Right atrium auricular region (tissue), 2 donors: ENCODE data around the gene STAB2. TPM values are rescaled to one million over a fixed set of nuclear protein-coding genes. Genes with fewer than 3 reads are reported as not detected.

Source experiments
- DNase-seq: peaks from one replicate; pipeline ENCODE4 v3.0.0-alpha.2; 2019; ENCODE audit warnings: low spot score
- H3K27ac ChIP-seq, 2 donors: fragments of 200-600 bp; sonication (generic); 1 replicate in 1 of 2; 2 replicates in 1 of 2; pipeline ENCODE4 v1.5.1; 2016 to 2019
- H3K27me3 ChIP-seq, 2 donors: fragments of 200-600 bp; sonication (generic); one replicate each; pipeline versions ENCODE4 v1.5.1 to v1.6.0; 2017 to 2019
- H3K36me3 ChIP-seq: fragments of 200-600 bp; sonication (generic); one replicate; pipeline ENCODE4 v1.5.1; 2016
- H3K4me1 ChIP-seq, 2 donors: fragments of 200-600 bp; sonication (generic); one replicate each; pipeline versions ENCODE4 v1.5.1 to v1.6.0; 2017 to 2019
- H3K4me3 ChIP-seq, 2 donors: fragments of 200-600 bp; sonication (generic); 1 replicate in 1 of 2; 2 replicates in 1 of 2; pipeline ENCODE4 v1.5.1; 2017 to 2019; ENCODE audit warnings: mild to moderate bottlenecking in 1 of 2, moderate library complexity in 1 of 2
- H3K9me3 ChIP-seq, 2 donors: fragments of 200-600 bp; sonication (generic); one replicate each; pipeline ENCODE4 v1.5.1; 2019
- CTCF ChIP-seq, 2 donors: fragments of 200-600 bp; sonication (generic); IDR thresholded peaks; one replicate each; pipeline ENCODE4 v1.5.1; 2019; ENCODE audit warnings: antibody characterized with exemption in 2 of 2
- total RNA-seq, 2 donors: library from RNA; depleted of rRNA; stranded (reverse); fragments of >200 nt; gene quantifications; one replicate each; pipeline ENCODE4 v1.1.0, GENCODE V29; 2016

The STAB2 gene
- total RNA-seq, 2 donors from 2014 or later, result 0.11 TPM; not detected in 1

DNA sequence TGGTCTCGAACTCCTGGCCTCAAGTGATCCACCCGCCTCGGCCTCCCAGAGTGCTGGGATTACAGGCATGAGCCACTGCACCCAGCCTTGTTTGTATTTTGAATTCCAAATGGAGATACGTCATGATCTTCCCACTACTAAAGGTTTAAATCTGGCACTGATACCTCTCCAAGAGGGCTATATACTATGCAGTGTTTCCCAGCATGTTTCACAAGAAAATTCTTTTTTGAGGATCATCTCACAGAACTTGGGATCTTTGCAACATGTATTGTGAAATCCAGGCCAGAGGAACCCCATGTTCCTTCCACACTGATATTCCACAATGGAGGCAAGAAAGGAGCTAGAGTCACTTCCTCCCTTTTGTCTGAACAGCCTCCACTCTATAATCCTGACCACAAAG lies 141.2 kb downstream of the STAB2 start:
- DNase-seq, result no peak
- TF ChIP-seq CTCF (IDR thresholded peaks at IDR 0.05), result no peak
- H3K4me1 ChIP-seq, result no peaks in the 10 kb centered on the region
- H3K27ac ChIP-seq, result no peak overlapping the region
- no peak overlapping the region for H3K4me3 ChIP-seq
- no peaks in the 10 kb centered on the region for H3K27me3 ChIP-seq
- H3K36me3 ChIP-seq, result no peaks in the 10 kb centered on the region
- H3K9me3 ChIP-seq, result peaks cover 0 to 12% of the 10 kb centered on the region in 2 donors

GRCh38 chr12:103729499-103729898 lies 142.4 kb downstream of the STAB2 start:
- Histone ChIP-seq H3K27me3 (no peaks in the 10 kb centered on the region), H3K4me3 (no peak overlapping the region), H3K27ac (no peak overlapping the region), H3K9me3 (peaks cover 0 to 12% of the 10 kb centered on the region in 2 donors), H3K4me1 (no peaks in the 10 kb centered on the region), H3K36me3 (no peaks in the 10 kb centered on the region)
- TF ChIP-seq CTCF (IDR thresholded peaks at IDR 0.05), result no peak
- no peak for DNase-seq

DNA sequence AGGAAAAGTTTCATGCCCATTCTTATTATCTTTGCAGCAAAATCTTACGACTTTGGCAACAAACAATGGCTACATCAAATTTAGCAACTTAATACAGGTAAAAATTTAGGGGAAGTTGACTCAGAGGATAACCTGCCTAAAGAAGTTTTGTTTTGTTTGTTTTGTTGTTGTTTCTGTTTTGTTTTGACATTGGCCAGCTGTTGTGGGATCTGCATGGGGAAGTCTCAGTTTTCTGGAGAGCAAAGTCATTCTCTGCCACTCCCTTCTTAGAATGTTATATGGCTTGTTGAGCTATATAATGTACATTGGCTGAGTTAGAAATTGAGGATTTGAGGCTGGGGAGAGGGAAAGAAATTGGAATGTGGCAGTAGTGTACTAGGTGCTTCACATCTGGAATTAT lies 144.5 kb downstream of the STAB2 start:
- H3K9me3 ChIP-seq, result peaks cover 0 to 12% of the 10 kb centered on the region in 2 donors
- DNase-seq, result no peak
- TF ChIP-seq CTCF (IDR thresholded peaks at IDR 0.05), result no peak
- no peaks in the 10 kb centered on the region for H3K4me1 ChIP-seq
- H3K36me3 ChIP-seq, result no peaks in the 10 kb centered on the region
- no peak overlapping the region for H3K27ac ChIP-seq
- no peaks in the 10 kb centered on the region for H3K27me3 ChIP-seq
- no peak overlapping the region for H3K4me3 ChIP-seq

DNA sequence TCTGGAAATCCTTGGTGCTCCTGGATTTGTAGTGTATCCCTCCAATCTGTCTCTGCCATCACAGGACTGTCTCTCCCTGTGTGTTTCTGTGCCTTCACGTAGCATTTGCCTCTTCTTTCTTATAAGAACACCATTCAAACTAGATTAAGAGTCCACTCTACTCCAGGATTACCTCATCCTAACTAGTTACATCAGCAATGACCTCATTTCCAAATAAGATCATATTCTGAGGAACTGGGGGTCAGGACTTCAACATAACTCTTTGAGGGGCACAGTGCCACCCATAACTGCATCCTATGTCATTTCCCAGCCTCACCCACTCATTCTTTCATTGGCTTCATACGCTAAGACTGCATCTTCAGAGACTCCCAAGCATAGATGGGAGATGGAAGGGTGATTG lies 147.8 kb downstream of the STAB2 start:
- no peak for TF ChIP-seq CTCF (IDR thresholded peaks at IDR 0.05)
- DNase-seq, result no peak
- Histone ChIP-seq H3K36me3 (no peaks in the 10 kb centered on the region), H3K4me3 (no peak overlapping the region), H3K9me3 (peaks cover 0 to 12% of the 10 kb centered on the region in 2 donors), H3K27me3 (no peaks in the 10 kb centered on the region), H3K27ac (no peak overlapping the region), H3K4me1 (no peaks in the 10 kb centered on the region)

GRCh38 chr12:103735291-103735690 lies 148.2 kb downstream of the STAB2 start:
- Histone ChIP-seq H3K27me3 (no peaks in the 10 kb centered on the region), H3K9me3 (peaks cover 0 to 12% of the 10 kb centered on the region in 2 donors), H3K4me1 (no peaks in the 10 kb centered on the region), H3K36me3 (no peaks in the 10 kb centered on the region), H3K4me3 (no peak overlapping the region), H3K27ac (no peak overlapping the region)
- no peak for DNase-seq
- no peak for TF ChIP-seq CTCF (IDR thresholded peaks at IDR 0.05)

GRCh38 chr12:103736572-103736971 lies 149.5 kb downstream of the STAB2 start:
- TF ChIP-seq CTCF (IDR thresholded peaks at IDR 0.05), result no peak
- H3K27ac ChIP-seq, result no peak overlapping the region
- DNase-seq, result no peak
- peaks cover 0 to 1% of the 10 kb centered on the region in 2 donors for H3K9me3 ChIP-seq
- no peaks in the 10 kb centered on the region for H3K27me3 ChIP-seq
- H3K4me1 ChIP-seq, result no peaks in the 10 kb centered on the region
- no peaks in the 10 kb centered on the region for H3K36me3 ChIP-seq
- no peak overlapping the region for H3K4me3 ChIP-seq
